AG09319 (cell line): ENCODE results near the gene EIF4A3.

Source experiments
- DNase-seq: peaks from one replicate; pipeline ENCODE4 v3.0.0-alpha.2; 2010; ENCODE audit warnings: low read depth; ENCODE audit errors: extremely low read depth
- CTCF ChIP-seq: IDR thresholded peaks from 2 replicates; pipeline ENCODE4 v1.5.1; 2011; ENCODE audit warnings: low read depth, mild to moderate bottlenecking, inconsistent platforms, low read length, moderate library complexity

Gene EIF4A3

GRCh38 chr17:80104321-80104955 is 42.5 kb downstream of the EIF4A3 start:
- TF ChIP-seq CTCF: no peak
- DNase-seq: no peak

- TF ChIP-seq CTCF: no peak
- DNase-seq: no peak
Observed at GRCh38 chr17:80103449-80104085, 43.4 kb downstream of the EIF4A3 start.

GRCh38 chr17:80102664-80103448 is 44.1 kb downstream of the EIF4A3 start:
- DNase-seq: no peak
- TF ChIP-seq CTCF: no peak

- TF ChIP-seq CTCF: no peak
- no peak for DNase-seq
Observed at GRCh38 chr17:80101946-80102663, 44.8 kb downstream of the EIF4A3 start.

- TF ChIP-seq CTCF: peak; percentile 51
- DNase-seq: peak; percentile 57
Observed at GRCh38 chr17:80101011-80101945, 45.6 kb downstream of the EIF4A3 start, which contains the start of gene GAA. GAA (plus strand) TSS chr17:80101581; CDS start chr17:80104587, 3,006 bp downstream.

- TF ChIP-seq CTCF: no peak
Observed at GRCh38 chr17:80100035-80100323, 46.9 kb downstream of the EIF4A3 start.

More at GRCh38 chr17:80100035-80100323, 46.9 kb downstream of the EIF4A3 start:
- DNase-seq: no peak
